Breast epithelium (tissue), 4 donors: Measurements from ENCODE around the gene NR2F2. TPM values are rescaled to one million over a fixed set of nuclear protein-coding genes. Genes with fewer than 3 reads are reported as not detected.

Experiments used
- DNase-seq, 2 donors: peaks; one replicate each; pipeline ENCODE4 v3.0.0-alpha.2; 2019; ENCODE audit warnings: low spot score in 2 of 2
- H3K27ac ChIP-seq, 2 donors: fragments of 200-600 bp; sonication (generic) in 1 of 2; one replicate each; pipeline ENCODE4 v1.5.1; 2016 to 2019; ENCODE audit warnings: mild to moderate bottlenecking in 1 of 2
- H3K27me3 ChIP-seq, 2 donors: fragments of 200-600 bp; sonication (generic) in 1 of 2; one replicate each; pipeline versions ENCODE4 v1.5.1 to v1.6.0; 2017 to 2019; ENCODE audit warnings: control low read depth in 1 of 2, mild to moderate bottlenecking in 1 of 2
- H3K36me3 ChIP-seq: fragments of 200-600 bp; one replicate; pipeline ENCODE4 v1.5.1; 2019
- H3K4me1 ChIP-seq, 2 donors: fragments of 200-600 bp; sonication (generic); one replicate each; pipeline ENCODE4 v1.5.1; 2016 to 2019; ENCODE audit warnings: control low read depth in 1 of 2
- H3K4me3 ChIP-seq, 3 donors: fragments of 200-600 bp; sonication (generic); 1 replicate in 2 of 3; 2 replicates in 1 of 3; pipeline ENCODE4 v1.5.1; 2016 to 2019; ENCODE audit warnings: mild to moderate bottlenecking in 3 of 3, moderate library complexity in 2 of 3
- H3K9me3 ChIP-seq, 2 donors: fragments of 200-600 bp; sonication (generic) in 1 of 2; one replicate each; pipeline ENCODE4 v1.5.1; 2016 to 2019; ENCODE audit warnings: control low read depth in 1 of 2
- POLR2A ChIP-seq: fragments of 450-650 bp; IDR thresholded peaks from one replicate; pipeline ENCODE4 v1.6.1; 2016; ENCODE audit warnings: antibody characterized with exemption, mild to moderate bottlenecking, moderate library complexity
- POLR2AphosphoS5 ChIP-seq, 3 donors: sonication (generic); formaldehyde crosslinking; IDR thresholded peaks; one replicate each; pipeline ENCODE4 v1.6.1; 2017; ENCODE audit warnings: antibody characterized with exemption in 3 of 3
- intact Hi-C: fragments of 100-400 bp; cut with DNase I; formaldehyde crosslinking; loops from one replicate; pipeline ENCODE4 v1.15.1; 2023; ENCODE audit warnings: low total_unique reads
- total RNA-seq, 3 donors: library from RNA; depleted of rRNA; stranded (reverse); fragments of >200 nt; gene quantifications; one replicate each; pipeline ENCODE4 v1.1.0, GENCODE V29; 2016
- TF ChIP-seq, protein P1 (sequence below), 3 donors: fragments of 450-650 bp; IDR thresholded peaks; one replicate each; pipeline ENCODE4 v1.5.1; 2016 to 2017; ENCODE audit warnings: antibody characterized with exemption in 3 of 3, mild to moderate bottlenecking in 3 of 3, moderate library complexity in 3 of 3

Gene NR2F2
- total RNA-seq = 10 to 100 TPM; 13.2 to 22.9 (median 13.6) TPM

DNA sequence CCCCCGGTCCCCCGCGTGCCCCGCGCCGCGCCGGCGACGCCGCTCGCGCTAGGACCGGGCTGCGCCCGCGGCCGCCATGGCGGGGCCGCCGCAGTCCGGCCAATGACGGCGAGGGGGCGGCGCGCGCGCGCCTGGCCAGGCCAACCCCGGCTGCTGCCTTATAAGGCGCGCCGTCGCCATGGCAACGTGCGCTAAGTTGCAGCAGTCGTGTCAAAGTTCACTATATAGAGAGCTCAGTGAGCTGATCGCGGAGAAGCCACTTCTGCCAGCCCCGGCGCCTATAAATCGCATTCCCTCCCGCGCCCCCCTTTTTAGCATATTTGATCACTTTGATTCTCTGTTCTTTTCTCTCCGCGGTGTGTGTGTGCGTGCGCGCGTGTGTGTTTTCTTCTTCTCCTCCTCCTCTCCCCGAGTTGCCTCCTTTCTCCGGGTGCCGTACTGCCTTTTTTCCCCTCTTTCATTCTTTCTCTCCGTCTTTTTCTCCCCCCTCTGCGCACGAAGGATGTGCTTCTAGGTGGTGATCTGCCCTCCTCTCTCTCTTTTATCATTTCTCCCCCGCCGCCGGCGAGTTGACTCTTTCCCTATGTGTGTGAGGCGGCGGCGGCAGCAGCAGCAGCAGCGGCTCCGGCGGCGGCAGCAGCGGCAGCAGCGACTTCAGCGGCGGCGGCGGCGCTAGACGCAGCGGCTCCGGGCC, at the start of gene NR2F2:
Gene NR2F2, plus strand, starts transcription at position 251 of the 694 bp plus-strand sequence. CDS start 1,406 bp downstream, outside the sequence.
- intact Hi-C loops = no loop called here
- DNase-seq = peak; percentile 95 to 97
- TF ChIP-seq, protein P1, sequence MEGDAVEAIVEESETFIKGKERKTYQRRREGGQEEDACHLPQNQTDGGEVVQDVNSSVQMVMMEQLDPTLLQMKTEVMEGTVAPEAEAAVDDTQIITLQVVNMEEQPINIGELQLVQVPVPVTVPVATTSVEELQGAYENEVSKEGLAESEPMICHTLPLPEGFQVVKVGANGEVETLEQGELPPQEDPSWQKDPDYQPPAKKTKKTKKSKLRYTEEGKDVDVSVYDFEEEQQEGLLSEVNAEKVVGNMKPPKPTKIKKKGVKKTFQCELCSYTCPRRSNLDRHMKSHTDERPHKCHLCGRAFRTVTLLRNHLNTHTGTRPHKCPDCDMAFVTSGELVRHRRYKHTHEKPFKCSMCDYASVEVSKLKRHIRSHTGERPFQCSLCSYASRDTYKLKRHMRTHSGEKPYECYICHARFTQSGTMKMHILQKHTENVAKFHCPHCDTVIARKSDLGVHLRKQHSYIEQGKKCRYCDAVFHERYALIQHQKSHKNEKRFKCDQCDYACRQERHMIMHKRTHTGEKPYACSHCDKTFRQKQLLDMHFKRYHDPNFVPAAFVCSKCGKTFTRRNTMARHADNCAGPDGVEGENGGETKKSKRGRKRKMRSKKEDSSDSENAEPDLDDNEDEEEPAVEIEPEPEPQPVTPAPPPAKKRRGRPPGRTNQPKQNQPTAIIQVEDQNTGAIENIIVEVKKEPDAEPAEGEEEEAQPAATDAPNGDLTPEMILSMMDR (IDR thresholded peaks at IDR 0.05) = no peak
- TF ChIP-seq POLR2A (peak; percentile 86), POLR2AphosphoS5 (IDR thresholded peaks at IDR 0.05) (peak; percentile 70 to 91 (median 84))
- H3K9me3 ChIP-seq = no peaks in the 10 kb centered on the region
- no peaks in the 10 kb centered on the region for H3K27me3 ChIP-seq
- peak within 1 kb of the TSS; percentile 93 to 99 for H3K27ac ChIP-seq
- peak within 1 kb of the TSS; percentile 79 to 89 (median 80) for H3K4me3 ChIP-seq
- H3K36me3 ChIP-seq = no peaks in the 10 kb centered on the region
- no peaks in the 10 kb centered on the region for H3K4me1 ChIP-seq

DNA sequence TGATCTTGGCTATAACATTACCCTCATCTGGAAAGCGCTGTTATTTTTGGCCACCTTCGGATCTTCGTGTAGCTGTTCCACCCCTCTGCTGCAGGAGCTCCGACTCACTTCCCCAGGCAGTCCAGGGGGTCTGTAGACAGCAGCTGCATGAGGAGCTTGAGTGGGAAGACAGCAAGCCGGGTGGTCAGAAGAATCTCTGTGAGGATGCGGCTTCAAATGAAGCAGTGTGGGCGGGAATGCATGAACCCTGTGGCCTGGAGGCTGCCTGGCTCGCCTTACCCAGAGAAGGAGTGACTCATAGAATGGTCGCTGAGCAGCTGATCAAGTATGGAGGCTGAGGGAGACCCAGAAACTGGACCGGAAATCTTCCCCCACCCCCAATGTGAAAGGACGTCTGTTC, 45.2 kb upstream of the NR2F2 start:
- peak overlapping the region in 1 of 3 donors; percentile 28 for H3K4me3 ChIP-seq
- no peak for DNase-seq
- intact Hi-C loops = no loop called here
- TF ChIP-seq, protein P1 (IDR thresholded peaks at IDR 0.05) = no peak
- no peak for TF ChIP-seq POLR2AphosphoS5 (IDR thresholded peaks at IDR 0.05)
- no peak for TF ChIP-seq POLR2A
- no peaks in the 10 kb centered on the region for H3K27me3 ChIP-seq
- H3K4me1 ChIP-seq = no peaks in the 10 kb centered on the region
- H3K27ac ChIP-seq = peak overlapping the region in 1 of 2 donors; percentile 66
- no peaks in the 10 kb centered on the region for H3K9me3 ChIP-seq
- H3K36me3 ChIP-seq = no peaks in the 10 kb centered on the region

DNA sequence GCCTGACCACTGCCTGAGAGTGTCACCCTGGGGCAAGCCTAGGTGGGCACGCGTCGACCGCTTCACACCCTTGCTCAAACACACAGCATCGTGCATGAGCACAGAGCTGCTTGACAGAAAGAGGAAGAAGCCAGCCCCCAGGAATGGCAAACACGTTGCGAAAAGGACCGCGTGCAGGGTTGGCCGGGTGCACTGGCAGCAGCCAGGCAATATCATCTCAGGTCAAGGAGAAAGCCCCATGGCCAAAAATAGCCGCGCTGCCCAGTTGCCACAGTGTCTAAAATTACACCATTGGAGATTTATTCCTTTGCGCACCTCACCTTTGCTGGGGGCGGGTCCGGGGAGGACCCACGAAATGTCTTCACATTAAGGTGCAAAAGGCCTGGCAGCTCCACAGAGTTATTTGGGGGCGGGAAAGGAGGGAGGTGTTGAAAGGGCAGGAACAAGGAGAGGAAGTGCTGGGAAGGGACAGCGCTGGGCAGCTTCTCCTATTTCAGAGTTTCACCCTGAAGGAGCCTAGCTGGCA, 44.7 kb upstream of the NR2F2 start:
- H3K9me3 ChIP-seq = no peaks in the 10 kb centered on the region
- DNase-seq = no peak
- peak overlapping the region in 1 of 2 donors; percentile 66 for H3K27ac ChIP-seq
- TF ChIP-seq POLR2AphosphoS5 (IDR thresholded peaks at IDR 0.05) = no peak
- TF ChIP-seq, protein P1 (IDR thresholded peaks at IDR 0.05) = no peak
- no peak for TF ChIP-seq POLR2A
- peak overlapping the region in 1 of 3 donors; percentile 28 for H3K4me3 ChIP-seq
- H3K36me3 ChIP-seq = no peaks in the 10 kb centered on the region
- intact Hi-C loops = no loop called here
- H3K27me3 ChIP-seq = no peaks in the 10 kb centered on the region
- no peaks in the 10 kb centered on the region for H3K4me1 ChIP-seq

DNA sequence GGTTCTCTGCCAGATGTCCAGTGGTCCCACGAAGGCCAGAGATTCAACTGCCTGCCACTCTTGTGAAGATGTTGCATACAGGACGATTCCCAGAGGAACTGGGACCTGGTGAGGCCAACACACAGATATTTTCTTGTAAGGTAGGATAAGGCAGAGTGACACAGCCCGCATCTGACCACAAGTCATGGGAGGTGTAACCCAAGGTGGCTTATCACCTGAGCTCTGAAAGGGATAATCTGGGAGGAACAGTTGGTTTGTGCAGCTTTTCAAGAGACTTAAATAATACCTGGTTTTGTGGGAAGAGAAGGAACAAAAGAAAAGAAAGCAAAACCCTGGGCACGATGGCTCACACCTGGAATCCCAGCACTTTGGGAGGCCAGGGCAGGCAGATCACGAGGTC, 39.8 kb upstream of the NR2F2 start:
- Histone ChIP-seq H3K27me3 (no peaks in the 10 kb centered on the region), H3K4me3 (no peak overlapping the region), H3K4me1 (no peaks in the 10 kb centered on the region), H3K27ac (no peak overlapping the region), H3K36me3 (no peaks in the 10 kb centered on the region), H3K9me3 (no peaks in the 10 kb centered on the region)
- intact Hi-C loops = no loop called here
- TF ChIP-seq, protein P1 (IDR thresholded peaks at IDR 0.05) = no peak
- no peak for TF ChIP-seq POLR2AphosphoS5 (IDR thresholded peaks at IDR 0.05)
- no peak for TF ChIP-seq POLR2A
- DNase-seq = no peak

DNA sequence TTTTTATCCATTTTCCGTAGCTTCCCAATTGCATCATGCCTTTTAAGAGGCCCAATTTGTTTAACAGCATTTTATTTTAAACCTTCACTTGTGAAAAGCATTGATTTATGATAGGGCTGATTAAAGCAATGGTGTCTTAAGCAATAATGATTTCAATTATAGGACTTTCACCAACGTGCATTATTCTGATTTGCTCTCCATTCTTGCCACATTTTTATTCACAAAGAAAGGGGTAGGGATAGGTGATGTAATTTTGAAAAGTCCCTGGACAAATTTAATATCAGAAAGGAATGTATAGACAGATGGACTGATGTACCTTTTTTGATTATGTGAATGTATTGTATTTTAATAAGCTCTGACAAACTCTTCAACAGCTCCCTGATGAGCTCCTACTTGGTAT, 37.9 kb upstream of the NR2F2 start:
- Histone ChIP-seq H3K4me3 (no peak overlapping the region), H3K27ac (no peak overlapping the region), H3K36me3 (no peaks in the 10 kb centered on the region), H3K27me3 (no peaks in the 10 kb centered on the region), H3K9me3 (peaks cover 0 to 4% of the 10 kb centered on the region in 2 donors), H3K4me1 (no peaks in the 10 kb centered on the region)
- intact Hi-C loops = no loop called here
- DNase-seq = no peak
- TF ChIP-seq POLR2A (no peak), POLR2AphosphoS5 (IDR thresholded peaks at IDR 0.05) (no peak)
- TF ChIP-seq, protein P1 (IDR thresholded peaks at IDR 0.05) = no peak
